Kidney epithelial cell (primary cell): ENCODE data around the gene AMHR2. TPM values are rescaled to one million over a fixed set of nuclear protein-coding genes. Genes with fewer than 3 reads are reported as not detected.

ENCODE experiments used
- DNase-seq: peaks from one replicate; pipeline ENCODE4 v3.0.0-alpha.2; 2010; ENCODE audit warnings: low read depth
- H3K27me3 ChIP-seq: 2 replicates; pipeline ENCODE4 v1.6.0; 2011; ENCODE audit warnings: low read length; ENCODE audit not compliant: control insufficient read depth, insufficient read depth
- H3K36me3 ChIP-seq: 2 replicates; pipeline ENCODE4 v1.5.1; 2011; ENCODE audit warnings: low read length; ENCODE audit not compliant: control insufficient read depth, insufficient read depth
- H3K4me3 ChIP-seq: 2 replicates; pipeline ENCODE4 v1.5.1; 2011; ENCODE audit warnings: low read depth, mild to moderate bottlenecking, control low read depth, low read length
- CTCF ChIP-seq: IDR thresholded peaks from 2 replicates; pipeline ENCODE4 v1.5.1; 2011; ENCODE audit warnings: mild to moderate bottlenecking, moderate library complexity, low read length, control low read depth, inconsistent platforms; ENCODE audit not compliant: insufficient read depth, poor library complexity, severe bottlenecking
- total RNA-seq: library from RNA; depleted of rRNA; stranded (reverse); fragments of >200 nt; gene quantifications from 2 replicates; pipeline ENCODE4 v1.2.3, GENCODE V29; 2015

AMHR2 gene
- total RNA-seq, 1 donor from 2014 or later = not detected

- no peak for TF ChIP-seq CTCF
- Histone ChIP-seq H3K36me3 (peaks cover 2% of the 10 kb centered on the region), H3K27me3 (no peaks in the 10 kb centered on the region), H3K4me3 (no peak overlapping the region)
- no peak for DNase-seq
These were observed 27.3 kb downstream of the AMHR2 start for GRCh38 chr12:53450936-53451335.

GRCh38 chr12:53451661-53452158, 28.1 kb downstream of the AMHR2 start, which contains the start of gene PCBP2:
Gene PCBP2 (plus strand): TSS chr12:53452102. CDS start chr12:53454801, 2,699 bp downstream.
- H3K4me3 ChIP-seq = peak within 1 kb of the TSS; percentile 68
- peak; percentile 94 for DNase-seq
- no peaks in the 10 kb centered on the region for H3K27me3 ChIP-seq
- peak; percentile 89 for TF ChIP-seq CTCF
- peaks cover 2% of the 10 kb centered on the region for H3K36me3 ChIP-seq

- peak; percentile 41 for DNase-seq
- peaks cover 3% of the 10 kb centered on the region for H3K36me3 ChIP-seq
- peak; percentile 50 for TF ChIP-seq CTCF
- no peaks in the 10 kb centered on the region for H3K27me3 ChIP-seq
- peak overlapping the region; percentile 68 for H3K4me3 ChIP-seq
These were observed 28.8 kb downstream of the AMHR2 start for GRCh38 chr12:53452159-53453077.

- Histone ChIP-seq H3K36me3 (peaks cover 3% of the 10 kb centered on the region), H3K27me3 (no peaks in the 10 kb centered on the region), H3K4me3 (peak overlapping the region; percentile 68)
- no peak for TF ChIP-seq CTCF
- DNase-seq = no peak
These were observed 30.4 kb downstream of the AMHR2 start for GRCh38 chr12:53453953-53454640.

- TF ChIP-seq CTCF = no peak
- Histone ChIP-seq H3K36me3 (peaks cover 5% of the 10 kb centered on the region), H3K4me3 (no peak overlapping the region), H3K27me3 (no peaks in the 10 kb centered on the region)
- no peak for DNase-seq
These were observed 31.1 kb downstream of the AMHR2 start for GRCh38 chr12:53454707-53455106.
